ENCODE results near the gene ABI2. TPM values are rescaled to one million over a fixed set of nuclear protein-coding genes. Genes with fewer than 3 reads are reported as not detected.

ABI2 gene
- total RNA-seq (2022; extraction: Qiagen RNA extraction) = 43.5 to 64.5 TPM (median 61.4 TPM) in 5 replicates

GRCh38 chr2:203327901-203328759 is at the start of gene ABI2:
Gene ABI2, plus strand, starts transcription at chr2:203328394. Its CDS starts 121 bp downstream, at chr2:203328515.

Other genes starting within 250 kb of the ABI2 start
- 7.9 to 10.0 TPM (median 8.7 TPM) in 5 replicates for gene CYP20A1, start 89.4 kb upstream of the ABI2 start, total RNA-seq (2022; extraction: Qiagen RNA extraction)
- 5.4 to 6.9 TPM (median 6.2 TPM) in 5 replicates for gene RAPH1, start 206.9 kb downstream of the ABI2 start, total RNA-seq (2022; extraction: Qiagen RNA extraction)